GM18519 (cell line): ENCODE data around the gene RHNO1.

Experiments
- ATAC-seq: cut with Tn5 transposase; IDR thresholded peaks from one replicate; pipeline ENCODE4 v1.9.1; 2021; ENCODE audit warnings: mild to moderate bottlenecking, moderate library complexity; ENCODE audit not compliant: unreplicated experiment, low FRiP score

RHNO1 gene, protein sequence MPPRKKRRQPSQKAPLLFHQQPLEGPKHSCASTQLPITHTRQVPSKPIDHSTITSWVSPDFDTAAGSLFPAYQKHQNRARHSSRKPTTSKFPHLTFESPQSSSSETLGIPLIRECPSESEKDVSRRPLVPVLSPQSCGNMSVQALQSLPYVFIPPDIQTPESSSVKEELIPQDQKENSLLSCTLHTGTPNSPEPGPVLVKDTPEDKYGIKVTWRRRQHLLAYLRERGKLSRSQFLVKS

DNA sequence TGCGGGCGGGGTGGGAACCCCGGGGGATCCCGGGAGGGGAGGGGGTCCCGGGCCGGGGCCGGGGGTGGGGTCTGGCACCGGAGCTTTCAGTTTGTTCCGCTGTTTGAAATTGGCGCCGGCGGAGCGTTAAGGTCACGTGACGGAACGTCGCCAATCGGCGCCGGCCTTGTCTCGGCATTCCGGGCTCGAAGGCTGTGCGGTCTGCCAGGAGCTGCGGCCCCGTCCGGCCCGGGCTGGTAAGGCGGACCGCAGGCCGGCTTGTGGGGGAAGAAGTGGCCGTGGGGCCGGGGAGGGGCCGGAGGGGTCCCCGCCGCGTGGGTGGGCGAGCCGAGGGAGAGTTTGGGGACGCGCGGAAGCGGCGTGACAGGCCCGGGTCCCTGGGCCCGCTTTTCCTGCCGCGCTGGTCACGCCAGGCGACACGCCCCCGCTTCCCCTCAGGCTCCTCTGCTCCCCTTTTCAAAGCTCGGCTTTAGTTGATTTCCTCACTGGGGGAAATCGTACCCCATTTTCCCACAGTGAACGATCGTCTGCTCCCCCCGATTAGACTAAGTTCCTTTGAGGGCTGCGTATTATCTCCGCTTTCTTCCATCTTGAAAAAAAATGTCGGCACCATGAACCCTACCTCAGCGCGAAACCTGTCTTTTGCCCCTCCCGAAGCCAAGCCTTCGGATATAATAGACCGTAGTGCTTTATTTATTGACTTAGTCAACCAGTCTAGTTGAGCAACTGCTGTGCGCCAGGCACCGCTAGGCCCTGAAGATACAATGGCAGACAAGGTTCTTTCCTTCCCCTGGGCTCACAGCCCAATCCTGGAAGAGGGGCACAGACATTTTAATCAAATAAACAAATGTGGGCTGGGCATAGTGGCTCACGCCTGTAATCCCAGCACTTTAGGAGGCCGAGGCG lies at the start of gene RHNO1, which contains the start of gene FOXM1:
RHNO1 (plus strand) TSS at position 177 of the 906 bp plus-strand sequence. CDS start 8,144 bp downstream, outside the sequence.
FOXM1 (minus strand) TSS at position 128 of the 906 bp plus-strand sequence. CDS start 2,696 bp downstream, outside the sequence.
- ATAC-seq, result peak; percentile 60

DNA sequence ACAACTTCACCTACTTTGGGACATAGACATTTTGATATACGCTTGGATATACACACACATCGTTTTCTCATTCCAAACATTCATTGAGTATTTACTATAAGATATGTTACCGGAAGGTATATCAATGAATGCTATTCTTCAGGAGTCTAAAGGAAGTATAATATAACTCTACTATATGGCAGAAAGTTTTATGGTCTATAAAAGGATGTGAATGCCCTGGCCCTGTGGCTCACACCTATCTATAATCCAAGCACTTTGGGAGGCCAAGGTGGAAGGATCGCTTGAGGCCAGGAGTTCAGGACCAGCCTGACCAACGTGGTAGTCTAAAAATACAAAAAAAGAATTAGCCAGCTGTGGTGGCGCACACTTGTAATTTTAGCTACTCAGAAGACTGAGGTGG lies 47.7 kb upstream of the RHNO1 start:
- no peak for ATAC-seq

DNA sequence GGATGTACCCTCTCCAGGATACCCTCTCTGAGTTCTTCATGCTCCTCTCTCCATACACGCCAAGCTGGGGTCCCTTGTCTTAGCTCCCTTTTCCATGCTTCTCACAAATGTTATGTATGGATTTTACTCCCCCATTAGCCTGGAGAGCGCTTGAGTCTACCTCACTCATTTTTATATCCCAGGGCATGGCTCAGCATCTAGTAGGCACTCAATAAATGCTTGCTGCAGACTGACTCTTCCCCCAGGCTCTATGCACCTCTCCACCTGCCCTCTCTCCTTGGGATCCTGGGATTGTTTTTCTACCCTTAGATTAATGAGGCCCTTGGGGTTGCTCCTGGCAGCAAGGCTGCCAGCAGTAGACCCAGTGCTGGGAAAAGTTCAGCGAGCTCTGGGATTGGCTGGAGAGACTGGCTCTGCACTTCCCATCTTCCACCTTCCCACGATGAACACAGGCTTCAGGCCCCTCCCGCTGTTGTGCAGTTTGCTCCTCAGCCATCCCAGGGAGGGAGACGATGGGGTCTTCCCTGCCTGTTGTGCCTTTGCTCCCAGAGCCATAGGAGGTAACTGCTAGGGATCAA lies 44.4 kb upstream of the RHNO1 start:
- no peak for ATAC-seq

DNA sequence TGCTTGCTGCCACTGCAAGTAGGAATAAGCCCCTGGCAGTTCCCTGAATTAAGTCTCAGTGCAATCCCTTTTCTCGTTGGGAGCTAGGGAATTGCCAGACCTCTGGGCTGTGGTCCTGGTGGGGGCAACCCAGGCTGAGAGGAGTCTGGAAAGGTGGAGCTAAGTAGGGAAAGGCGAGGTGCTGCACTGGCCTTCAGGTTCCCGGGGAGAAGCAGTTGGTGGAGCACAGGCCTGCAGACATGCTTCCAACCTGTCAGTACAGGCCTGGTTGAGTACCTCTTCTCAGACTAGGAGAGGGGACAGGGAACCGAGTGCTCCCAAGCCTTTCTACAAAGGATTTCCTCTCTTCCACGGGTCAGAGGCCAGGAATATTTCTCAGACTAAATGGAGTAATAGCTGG lies 43.7 kb upstream of the RHNO1 start:
- no peak for ATAC-seq

DNA sequence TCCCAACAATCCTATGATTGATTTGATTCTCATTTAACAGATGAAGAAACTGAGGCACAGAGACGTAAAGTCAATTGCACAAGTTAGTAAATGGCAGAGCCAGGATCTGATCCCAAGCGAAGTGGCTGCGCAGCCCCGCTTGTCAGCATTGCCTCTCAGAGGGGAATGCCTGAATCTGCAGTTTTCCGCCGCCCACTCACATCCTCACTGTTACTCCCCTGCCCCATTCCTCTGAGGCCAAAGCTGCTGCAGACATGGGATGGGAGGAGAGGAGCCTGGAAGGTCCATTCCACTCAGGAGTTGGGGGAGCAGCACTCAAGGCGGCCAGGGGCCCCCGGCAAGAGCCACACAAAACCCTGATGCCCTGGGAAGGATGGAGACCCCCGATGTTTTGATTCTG lies 43.2 kb upstream of the RHNO1 start:
- no peak for ATAC-seq

DNA sequence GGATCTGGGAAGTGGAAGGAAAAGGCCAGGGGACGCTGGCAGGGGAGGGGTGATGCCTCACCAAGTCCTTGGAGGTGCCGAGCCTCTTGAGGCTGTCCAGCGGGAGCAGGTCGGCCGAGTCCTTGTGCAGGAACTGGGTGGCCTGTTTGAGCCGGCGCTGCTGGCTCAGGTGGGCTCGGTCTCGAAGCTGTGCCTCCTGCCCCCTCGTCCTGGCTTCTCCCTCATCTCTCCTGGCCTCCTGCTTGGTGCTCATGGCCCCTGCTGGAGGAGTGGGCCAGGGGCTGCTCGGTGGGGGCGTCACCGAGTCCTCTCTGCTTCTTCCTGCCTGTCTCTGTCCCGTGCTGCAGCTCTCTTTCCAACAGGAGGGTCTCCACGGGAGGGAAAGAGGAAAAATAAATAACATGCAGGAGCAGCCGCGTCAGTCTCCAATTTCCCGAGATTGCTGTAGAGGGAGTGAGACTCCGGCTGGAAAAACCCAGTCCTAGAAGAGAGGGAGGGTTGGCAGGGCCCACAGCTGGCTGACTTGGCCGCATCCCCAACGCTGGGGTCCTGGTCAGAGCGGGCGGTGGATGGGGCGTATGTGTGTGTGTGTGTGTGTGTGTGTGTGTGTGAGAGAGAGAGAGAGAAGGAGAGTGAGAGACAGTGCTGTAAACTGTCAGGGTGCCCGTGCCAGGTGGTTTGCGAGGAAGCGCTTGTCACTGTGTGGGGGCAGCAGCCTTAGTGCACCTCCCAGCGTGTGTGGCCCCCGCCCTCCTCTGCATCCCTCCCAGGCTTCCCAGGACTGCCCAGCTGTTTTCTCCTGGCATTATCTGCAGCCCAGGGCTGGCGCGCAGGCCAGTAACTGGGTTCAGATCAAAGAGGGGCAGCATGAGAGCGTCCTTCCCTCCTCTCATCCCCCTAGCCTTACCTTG lies 42.2 kb upstream of the RHNO1 start, which contains the start of gene NRIP2:
NRIP2 (minus strand) TSS at position 455 of the 911 bp plus-strand sequence; CDS start at position 403, 52 bp downstream.
- no peak for ATAC-seq

DNA sequence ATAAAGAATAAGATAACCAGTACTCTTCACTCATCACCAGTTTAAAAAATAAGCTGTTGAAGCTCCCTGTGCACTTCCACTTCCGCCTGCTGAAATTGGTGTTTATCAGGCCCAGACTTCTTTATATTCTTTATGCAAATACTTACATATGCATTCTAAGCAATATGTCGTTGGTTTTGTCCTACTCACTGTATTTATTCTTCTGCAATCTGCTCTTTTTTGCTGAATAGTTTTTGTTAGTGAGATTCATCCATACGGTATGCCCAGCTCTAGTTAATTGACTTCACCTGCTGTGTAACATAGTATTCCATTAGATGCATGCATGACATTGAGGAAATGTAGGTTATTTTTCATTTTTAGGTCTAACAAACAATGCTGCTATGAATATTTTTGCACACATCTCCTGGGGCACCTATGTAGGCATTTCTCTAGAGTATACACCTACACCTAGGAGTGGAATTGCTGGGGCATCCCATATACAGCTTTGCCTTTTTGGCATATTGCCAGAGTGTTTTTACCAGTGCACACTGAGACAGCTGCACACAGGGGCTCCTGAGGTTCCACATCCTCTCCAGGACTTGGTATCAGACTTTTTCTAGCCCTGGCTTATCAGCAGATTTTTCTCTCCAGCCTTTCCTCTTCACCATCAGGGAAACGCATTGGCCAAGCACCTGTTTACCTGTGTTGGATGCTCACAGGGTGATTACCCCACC lies 41.2 kb upstream of the RHNO1 start:
- ATAC-seq, result no peak

DNA sequence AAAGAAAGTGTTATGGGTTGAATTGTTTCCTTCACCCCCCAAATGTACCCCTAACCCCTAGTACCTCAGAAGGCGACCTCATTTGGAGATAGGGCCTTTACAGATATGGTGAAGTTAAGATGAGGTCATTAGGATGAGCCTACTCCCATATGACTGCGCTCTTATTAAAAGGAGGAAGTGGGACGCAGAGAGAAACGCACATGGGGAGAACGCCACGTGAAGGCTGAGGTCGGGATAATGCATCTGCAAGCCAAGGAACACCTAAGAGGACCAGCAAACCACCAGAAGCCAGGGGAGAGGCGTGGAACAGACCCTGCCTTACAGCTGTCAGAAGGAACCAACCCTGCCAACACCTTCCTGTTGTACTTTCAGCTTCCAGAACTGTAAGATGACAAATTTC lies 40.4 kb upstream of the RHNO1 start:
- no peak for ATAC-seq

DNA sequence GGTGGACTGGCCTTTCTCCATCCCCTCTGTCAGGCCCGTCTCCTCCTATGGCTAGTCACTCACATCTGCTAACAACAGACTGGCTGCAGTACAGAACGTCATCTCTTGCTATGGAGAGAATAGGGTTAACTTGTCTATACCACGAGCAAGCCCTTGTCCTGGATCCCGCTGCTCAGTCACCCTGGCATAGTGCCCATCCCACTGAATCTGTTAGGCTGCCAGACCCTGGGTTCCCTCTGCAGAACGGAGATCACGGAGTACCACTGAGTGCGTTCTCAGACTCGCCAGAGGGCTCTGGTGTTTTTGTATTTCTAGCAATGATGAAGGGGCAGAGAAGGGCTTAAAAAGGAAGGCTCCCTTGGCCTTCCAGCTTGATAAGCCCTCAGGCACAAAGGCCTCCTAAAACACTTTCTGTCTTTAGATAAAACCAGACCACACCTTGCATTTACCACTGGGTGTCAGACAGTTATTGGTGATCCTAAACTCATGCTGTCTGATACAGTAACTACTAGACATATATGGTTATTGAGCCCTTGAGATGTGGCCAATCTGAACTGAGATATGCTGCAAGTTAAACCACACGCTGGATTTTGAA lies 35.9 kb upstream of the RHNO1 start:
- no peak for ATAC-seq

DNA sequence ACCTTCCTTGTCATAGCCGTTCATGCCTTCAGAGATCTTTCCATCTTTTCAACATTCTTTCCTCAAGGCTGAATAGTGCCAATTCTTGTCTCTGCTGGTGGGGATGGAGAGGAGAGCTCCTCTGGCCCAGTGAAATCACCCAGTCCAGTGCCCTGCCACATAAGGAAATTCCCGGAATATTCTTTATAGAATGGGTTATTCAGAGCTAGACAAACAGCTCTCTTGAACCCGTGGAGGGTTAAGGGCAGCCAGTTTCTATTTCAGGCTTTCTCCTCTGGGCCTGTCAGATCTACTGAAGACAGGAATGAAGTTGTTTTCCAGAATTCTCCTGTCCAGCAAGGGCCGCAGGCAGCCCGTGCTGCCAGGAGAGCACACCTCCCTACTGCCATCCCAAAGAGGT lies 34.1 kb upstream of the RHNO1 start:
- no peak for ATAC-seq

DNA sequence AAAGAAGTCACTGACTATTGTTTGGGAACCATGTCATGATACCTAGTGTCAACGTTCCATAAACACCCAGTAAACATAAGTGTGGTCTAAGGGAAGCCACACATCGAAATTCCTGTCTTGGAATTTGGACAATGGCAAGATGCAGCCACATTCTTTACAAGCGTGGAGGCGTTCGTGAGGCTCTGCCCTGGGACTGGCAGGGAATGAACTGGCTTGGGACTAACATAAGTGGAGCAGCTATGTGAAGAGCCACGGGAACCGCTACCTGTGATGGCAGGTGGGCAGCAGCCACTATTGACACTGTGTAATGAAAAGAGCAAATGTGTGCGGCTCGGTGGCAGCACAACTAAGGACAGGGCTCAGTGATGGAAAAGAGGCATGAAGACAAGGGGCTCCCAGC lies 32.2 kb upstream of the RHNO1 start:
- ATAC-seq, result no peak

DNA sequence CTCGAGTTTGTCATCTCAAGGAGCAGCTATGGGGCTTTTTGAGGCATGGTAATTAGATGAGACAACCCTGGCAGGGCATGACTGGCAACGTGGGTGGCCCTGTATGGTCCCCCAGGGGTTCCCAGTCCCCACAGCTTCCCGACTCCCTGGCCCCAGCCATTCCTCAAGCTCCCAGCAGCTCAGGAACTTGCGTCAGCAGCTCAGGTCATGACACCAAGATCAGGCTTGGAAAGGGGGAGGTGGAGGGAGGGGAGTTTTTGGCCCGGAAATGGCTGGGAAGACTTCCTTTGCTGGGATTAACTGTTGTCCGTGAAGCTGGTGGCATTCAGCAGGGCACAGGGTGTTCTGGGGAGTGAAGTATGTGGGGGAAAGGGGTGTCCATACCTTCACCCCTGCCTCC lies 31.7 kb upstream of the RHNO1 start:
- ATAC-seq, result no peak

DNA sequence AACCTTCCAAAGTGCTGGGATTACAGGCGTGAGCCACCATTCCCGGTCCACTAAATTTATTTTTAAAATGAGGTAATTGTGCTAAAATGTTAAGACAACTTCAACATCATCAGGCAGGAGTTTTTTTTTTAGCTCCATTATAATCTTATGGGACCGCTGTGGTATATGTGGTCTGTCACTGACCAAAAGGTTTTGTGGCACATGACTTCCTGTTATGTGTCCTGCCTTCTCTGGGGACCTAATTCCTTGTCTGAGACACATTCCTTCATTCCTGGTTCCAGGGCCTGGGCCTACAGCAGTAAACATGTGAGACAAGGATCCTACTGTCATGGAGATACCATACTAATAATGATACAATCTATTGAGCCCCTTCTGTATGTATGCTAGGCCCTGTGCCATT lies 25.1 kb upstream of the RHNO1 start:
- no peak for ATAC-seq

DNA sequence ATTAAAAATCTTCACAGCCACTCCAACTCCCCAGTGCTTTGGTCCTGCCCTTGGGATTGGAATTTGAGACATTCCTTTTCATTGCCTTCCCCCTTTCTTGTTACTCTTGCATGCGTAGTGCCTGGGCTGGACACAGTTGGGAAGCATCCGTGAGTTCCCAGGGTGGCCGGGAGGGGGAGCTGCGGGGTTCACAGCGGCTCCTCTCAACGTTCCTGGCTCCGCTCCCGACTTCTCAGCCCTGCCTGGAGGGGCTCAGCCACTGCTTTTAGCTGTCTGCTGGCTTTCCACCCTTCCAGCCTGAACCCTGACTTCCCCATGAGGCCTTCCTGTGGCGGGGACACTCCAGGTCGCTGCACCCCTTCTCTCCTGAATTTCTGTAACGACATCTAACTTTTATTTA lies 23.4 kb upstream of the RHNO1 start:
- ATAC-seq, result no peak

DNA sequence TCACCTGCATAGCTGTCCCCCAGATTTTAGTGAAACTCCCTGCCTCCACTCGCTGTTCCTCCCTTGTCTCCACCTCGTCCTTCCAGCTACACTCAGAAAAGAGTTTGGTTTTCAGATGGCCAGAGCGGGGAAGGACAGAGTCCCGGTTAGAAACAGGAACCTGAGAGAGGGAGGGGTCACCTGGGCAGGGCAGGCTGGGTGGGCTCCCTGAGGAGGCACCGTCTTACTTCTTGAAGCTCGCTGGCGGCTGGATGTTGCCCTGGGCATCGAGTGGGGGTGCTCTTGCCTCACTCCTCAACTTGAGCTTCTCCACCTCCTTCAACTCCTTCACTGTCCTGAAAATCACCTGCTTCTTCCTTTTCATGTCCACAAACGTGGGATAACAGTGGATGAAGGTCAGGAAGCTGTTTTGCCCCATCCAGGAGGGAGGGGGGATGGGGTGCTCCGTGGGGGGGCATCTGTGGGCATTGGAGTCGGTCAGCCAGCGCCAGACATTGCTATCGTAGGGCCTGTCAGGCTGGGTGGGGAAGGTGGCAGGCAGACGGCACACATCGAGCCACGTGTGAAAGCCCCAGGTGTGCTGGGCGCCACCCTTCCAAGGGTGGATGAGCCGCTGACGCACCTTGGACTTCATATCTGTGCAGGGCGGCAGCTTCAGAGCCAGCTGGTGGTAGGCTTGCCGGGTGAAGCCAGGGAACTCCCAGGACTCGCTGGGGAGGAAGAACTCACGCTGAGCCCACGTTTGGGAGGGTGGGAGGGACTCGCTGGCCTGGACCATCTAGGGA lies 22.2 kb upstream of the RHNO1 start:
- ATAC-seq, result no peak

DNA sequence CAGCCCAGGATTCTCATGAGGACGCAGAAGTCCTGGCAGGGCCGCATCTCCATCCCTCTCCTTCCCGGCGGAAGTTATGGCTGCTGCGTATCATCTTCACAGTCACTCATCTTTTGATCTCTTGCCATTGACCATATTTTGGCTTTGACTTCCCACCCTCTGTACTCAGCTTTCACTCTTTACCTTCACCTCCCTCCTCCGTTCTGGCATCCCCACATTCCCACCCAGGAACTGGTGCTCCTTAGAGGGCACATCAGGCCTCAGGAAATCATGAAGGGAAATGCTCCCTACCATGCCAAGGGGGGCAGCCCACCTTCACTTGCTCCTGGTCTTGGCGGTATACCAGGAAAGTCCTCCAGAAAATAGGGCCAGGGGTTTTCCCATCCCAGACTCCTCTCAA lies 21.5 kb upstream of the RHNO1 start:
- ATAC-seq, result no peak

DNA sequence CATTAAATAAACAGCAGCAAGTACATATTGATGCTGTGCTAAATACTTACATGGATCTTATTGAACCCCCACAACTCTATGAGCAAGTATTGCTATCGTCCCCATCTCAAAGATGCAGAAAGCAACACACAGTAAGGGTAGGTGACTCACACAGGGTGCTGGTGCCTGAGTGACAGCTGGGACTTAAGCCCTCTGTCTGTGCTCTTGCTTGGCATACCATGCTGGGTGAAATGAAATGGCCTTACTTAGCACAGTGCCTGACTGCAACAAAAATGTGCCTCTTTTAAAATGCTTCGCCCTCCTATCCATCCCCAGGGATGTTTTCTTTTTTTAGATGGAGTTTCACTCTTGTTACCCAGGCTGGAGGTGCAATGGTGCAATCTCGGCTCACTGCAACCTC lies 21.0 kb upstream of the RHNO1 start:
- no peak for ATAC-seq

DNA sequence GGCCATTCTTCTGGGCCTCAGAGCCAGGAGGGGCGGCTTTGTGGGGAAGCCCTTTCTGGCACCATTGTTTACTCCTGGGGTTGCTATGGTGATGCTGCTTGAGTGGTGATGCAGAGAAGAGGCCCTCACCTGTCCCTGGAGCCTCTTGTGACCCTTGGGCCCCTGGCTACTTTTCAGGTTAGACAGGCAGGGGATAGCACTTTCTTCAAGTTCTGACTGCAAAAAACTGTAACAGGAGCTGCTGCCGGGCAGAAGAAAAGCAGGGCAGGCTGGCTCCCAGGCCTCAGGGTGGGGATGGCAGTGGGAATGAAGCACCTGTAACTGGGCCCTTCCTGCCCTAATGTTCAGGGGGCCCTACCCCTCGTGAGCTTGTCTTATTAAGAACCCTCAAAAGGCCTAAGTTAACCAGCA lies 20.0 kb upstream of the RHNO1 start, which contains the start of gene TEX52:
TEX52 (minus strand) TSS at position 19 of the 411 bp plus-strand sequence; CDS start at position 6, 13 bp downstream.
- no peak for ATAC-seq
